Measurements from ENCODE around the gene WNT2B. TPM values are rescaled to one million over a fixed set of nuclear protein-coding genes. Genes with fewer than 3 reads are reported as not detected.

WNT2B gene
- total and polyA plus RNA-seq, 2 donors (not counting 3 experiments of a cell fraction or from before 2014, with no cell fraction given): 1.5 to 3.6 TPM

GRCh38 chr1:112530832-112531231 is 22.1 kb downstream of the WNT2B start:
- no peak for TF ChIP-seq POLR2AphosphoS5 (IDR thresholded peaks at IDR 0.05; ENCODE audit: insufficient read depth, low read depth, low read length)
- TF ChIP-seq GATA2 (IDR thresholded peaks at IDR 0.05; ENCODE audit: insufficient read depth, insufficient read length, low read depth, low read length): no peak
- no peak for TF ChIP-seq JUN (IDR thresholded peaks at IDR 0.05; ENCODE audit: borderline replicate concordance, insufficient read depth, insufficient read length, low read depth)
- no peak for TF ChIP-seq MAX (IDR thresholded peaks at IDR 0.05; ENCODE audit: insufficient read depth, insufficient read length)
- TF ChIP-seq EZH2 (IDR thresholded peaks at IDR 0.05; ENCODE audit: borderline replicate concordance, low read depth, low read length, severe bottlenecking): no peak
- TF ChIP-seq FOS (IDR thresholded peaks at IDR 0.05; ENCODE audit: borderline replicate concordance, insufficient read depth, low read length): no peak
- TF ChIP-seq CTCF (IDR thresholded peaks at IDR 0.05; ENCODE audit: extremely low read depth in 1 of 2, insufficient read depth in 1 of 2, low read depth in 1 of 2, low read length in 2 of 2): no peak
- TF ChIP-seq MYC (IDR thresholded peaks at IDR 0.05; ENCODE audit: low read depth, low read length): no peak
- TF ChIP-seq POLR2A (IDR thresholded peaks at IDR 0.05; ENCODE audit: low read depth, low read length): no peak
- no peaks in the 10 kb centered on the region for H3K79me2 ChIP-seq (ENCODE audit: control insufficient read depth, insufficient read depth, low read length)
- no peaks in the 10 kb centered on the region for H3K9me3 ChIP-seq (replicated peaks; ENCODE audit: control insufficient read depth, insufficient read depth, low read length)
- dilution Hi-C loops (cut with MboI; ENCODE audit: extremely low pct_ligation_motif_present, low sequenced_read_pairs) (no loop called here), intact Hi-C loops (cut with micrococcal nuclease) (no loop called here)
- BruUV-seq (replicated peaks): no TSS peak
- H3K4me2 ChIP-seq (ENCODE audit: insufficient read depth, low read length): no peak overlapping the region
- no peak overlapping the region for H3K9ac ChIP-seq (replicated peaks; ENCODE audit: extremely low read depth, insufficient read depth, low read length)
- DNase-seq (ENCODE audit: low read depth, low spot score): no peak
- H3K27me3 ChIP-seq (ENCODE audit: control insufficient read depth in 2 of 2, insufficient read depth in 2 of 2, low read length in 2 of 2): no peaks in the 10 kb centered on the region
- H4K20me1 ChIP-seq (replicated peaks; ENCODE audit: control insufficient read depth, extremely low read depth, insufficient read depth, low read length): no peaks in the 10 kb centered on the region
- no peaks in the 10 kb centered on the region for H3K4me1 ChIP-seq (ENCODE audit: control insufficient read depth, extremely low read depth, insufficient read depth, low read length)
- no peak overlapping the region for H2AFZ ChIP-seq (ENCODE audit: low read depth, low read length)
- CTCF ChIA-PET: interaction anchor here (0.7 to 2.1 kb wide), 5 partner anchors 11 to 29 kb away, joined by 3 to 9 read pairs (median 4); partner anchors contain the start of gene WNT2B
- H3K36me3 ChIP-seq (ENCODE audit: control insufficient read depth in 2 of 2, extremely low read depth in 1 of 2, insufficient read depth in 2 of 2, low read length in 2 of 2): peaks cover 0 to 2% of the 10 kb centered on the region in 2 experiments
- no peak overlapping the region for H3K27ac ChIP-seq (ENCODE audit: insufficient read depth, low read depth, low read length)
- H3K9me1 ChIP-seq (replicated peaks; ENCODE audit: control insufficient read depth, extremely low read depth, insufficient read depth, low read length): no peaks in the 10 kb centered on the region
- POLR2A ChIA-PET: no interaction called here
- H3K4me3 ChIP-seq (replicated peaks in 1 of 3; ENCODE audit: insufficient read depth in 1 of 3, low read depth in 1 of 3, low read length in 3 of 3): no peak overlapping the region
- FAIRE-seq: no peak
